ENCODE data around the gene GPC5.

The GPC5 gene

GRCh38 chr13:92300651-92301050, 902.2 kb downstream of the GPC5 start:
- DNase-seq (ENCODE audit: insufficient read length, low spot score), result no peak
- FAIRE-seq, result no peak
- TF ChIP-seq CTCF (IDR thresholded peaks at IDR 0.05; ENCODE audit: insufficient read depth, missing control alignments), result no peak

- no peak for TF ChIP-seq CTCF (IDR thresholded peaks at IDR 0.05; ENCODE audit: insufficient read depth, missing control alignments)
- DNase-seq (ENCODE audit: insufficient read length, low spot score) (no peak), FAIRE-seq (no peak)
These were observed 905.0 kb downstream of the GPC5 start for GRCh38 chr13:92303428-92303827.

GRCh38 chr13:92307752-92308151, 909.3 kb downstream of the GPC5 start:
- FAIRE-seq (no peak), DNase-seq (ENCODE audit: insufficient read length, low spot score) (no peak)
- TF ChIP-seq CTCF (IDR thresholded peaks at IDR 0.05; ENCODE audit: insufficient read depth, missing control alignments), result no peak

- no peak for TF ChIP-seq CTCF (IDR thresholded peaks at IDR 0.05; ENCODE audit: insufficient read depth, missing control alignments)
These were observed 914.4 kb downstream of the GPC5 start for GRCh38 chr13:92312823-92313222.

GRCh38 chr13:92313382-92313781, 915.0 kb downstream of the GPC5 start:
- FAIRE-seq, result no peak
- TF ChIP-seq CTCF (IDR thresholded peaks at IDR 0.05; ENCODE audit: insufficient read depth, missing control alignments), result no peak
- DNase-seq (ENCODE audit: insufficient read length, low spot score), result no peak

More at GRCh38 chr13:92312823-92313222, 914.4 kb downstream of the GPC5 start:
- DNase-seq (ENCODE audit: insufficient read length, low spot score), result no peak
- FAIRE-seq, result no peak

- FAIRE-seq, result no peak
- TF ChIP-seq CTCF (IDR thresholded peaks at IDR 0.05; ENCODE audit: insufficient read depth, missing control alignments), result no peak
- no peak for DNase-seq (ENCODE audit: insufficient read length, low spot score)
These were observed 916.8 kb downstream of the GPC5 start for GRCh38 chr13:92315265-92315664.

GRCh38 chr13:92316030-92316429, 917.6 kb downstream of the GPC5 start:
- no peak for TF ChIP-seq CTCF (IDR thresholded peaks at IDR 0.05; ENCODE audit: insufficient read depth, missing control alignments)
- no peak for DNase-seq (ENCODE audit: insufficient read length, low spot score)
- no peak for FAIRE-seq

Data from D721Med (cell line).